GM21619 (cell line): Measurements from ENCODE around the gene B3GNT5.

Source experiments
- ATAC-seq: cut with Tn5 transposase; IDR thresholded peaks from one replicate; pipeline ENCODE4 v1.9.1; 2021; ENCODE audit not compliant: unreplicated experiment

Gene B3GNT5, protein sequence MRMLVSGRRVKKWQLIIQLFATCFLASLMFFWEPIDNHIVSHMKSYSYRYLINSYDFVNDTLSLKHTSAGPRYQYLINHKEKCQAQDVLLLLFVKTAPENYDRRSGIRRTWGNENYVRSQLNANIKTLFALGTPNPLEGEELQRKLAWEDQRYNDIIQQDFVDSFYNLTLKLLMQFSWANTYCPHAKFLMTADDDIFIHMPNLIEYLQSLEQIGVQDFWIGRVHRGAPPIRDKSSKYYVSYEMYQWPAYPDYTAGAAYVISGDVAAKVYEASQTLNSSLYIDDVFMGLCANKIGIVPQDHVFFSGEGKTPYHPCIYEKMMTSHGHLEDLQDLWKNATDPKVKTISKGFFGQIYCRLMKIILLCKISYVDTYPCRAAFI

GRCh38 chr3:183252973-183253527 is at the start of gene B3GNT5:
Gene B3GNT5, plus strand, starts transcription at chr3:183253253. Its CDS starts 16,546 bp downstream, at chr3:183269799.
- no peak for ATAC-seq

DNA sequence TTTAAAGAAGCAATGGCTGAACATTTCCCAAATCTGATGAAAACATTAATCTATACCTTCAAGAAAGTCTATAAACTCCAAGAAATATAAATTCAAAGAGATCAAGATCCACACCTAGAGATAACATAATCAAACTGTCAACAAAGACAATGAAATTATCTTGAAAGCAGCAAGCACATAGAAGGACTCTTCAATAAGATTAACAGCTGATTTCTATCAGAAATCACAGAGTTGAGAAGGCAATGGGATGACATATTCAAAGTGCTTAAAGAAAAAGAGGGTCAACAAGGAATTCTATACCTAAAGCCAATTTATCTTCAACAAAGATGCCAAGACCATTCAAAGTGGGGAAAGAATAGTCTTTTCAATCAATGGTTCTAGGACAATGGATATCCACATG is 49.4 kb upstream of the B3GNT5 start:
- ATAC-seq: no peak

DNA sequence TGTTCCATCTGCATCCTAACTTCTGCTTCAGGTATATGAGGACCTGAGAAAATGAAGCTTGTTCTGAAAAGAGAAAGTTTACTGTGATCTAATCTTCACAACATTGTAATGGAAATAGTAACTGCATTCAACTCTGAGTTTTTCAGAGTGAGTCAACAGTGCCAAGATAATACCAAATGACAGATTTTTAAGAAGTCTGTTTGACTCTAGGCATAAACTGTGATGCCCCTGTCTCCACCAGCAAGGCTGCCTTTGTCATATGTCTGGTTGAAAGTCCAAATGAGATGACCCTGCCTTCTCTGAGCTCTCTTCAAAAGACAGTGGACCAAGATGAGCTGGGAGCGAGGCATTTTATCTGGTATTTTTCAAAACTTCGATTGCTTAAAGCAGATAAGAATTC is 44.8 kb upstream of the B3GNT5 start:
- ATAC-seq: no peak

DNA sequence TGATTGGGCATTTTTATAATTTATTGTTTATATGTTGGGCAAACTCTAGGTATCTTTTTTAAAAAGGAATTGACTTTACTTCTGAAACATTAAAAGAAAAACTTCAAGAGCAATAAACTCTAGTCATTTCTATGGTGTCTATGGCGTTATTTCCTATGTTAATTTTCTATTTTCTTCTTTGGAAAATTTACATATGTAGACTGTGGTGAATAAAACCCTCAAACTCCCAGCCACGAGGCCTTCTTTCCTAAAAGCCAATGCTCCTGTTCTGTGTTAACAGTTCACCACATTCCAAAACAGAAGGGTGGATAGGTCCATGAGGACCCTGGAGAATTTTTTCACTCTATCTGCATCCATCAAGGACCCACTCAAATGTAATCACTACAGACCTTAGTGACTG is 44.3 kb upstream of the B3GNT5 start:
- ATAC-seq: no peak

- ATAC-seq: no peak
Observed at GRCh38 chr3:183210341-183210740, 42.7 kb upstream of the B3GNT5 start.

- no peak for ATAC-seq
Observed at GRCh38 chr3:183210862-183211341, 42.2 kb upstream of the B3GNT5 start.

- no peak for ATAC-seq
Observed at GRCh38 chr3:183211352-183211751, 41.7 kb upstream of the B3GNT5 start.

GRCh38 chr3:183212096-183212495 is 41.0 kb upstream of the B3GNT5 start:
- ATAC-seq: no peak

DNA sequence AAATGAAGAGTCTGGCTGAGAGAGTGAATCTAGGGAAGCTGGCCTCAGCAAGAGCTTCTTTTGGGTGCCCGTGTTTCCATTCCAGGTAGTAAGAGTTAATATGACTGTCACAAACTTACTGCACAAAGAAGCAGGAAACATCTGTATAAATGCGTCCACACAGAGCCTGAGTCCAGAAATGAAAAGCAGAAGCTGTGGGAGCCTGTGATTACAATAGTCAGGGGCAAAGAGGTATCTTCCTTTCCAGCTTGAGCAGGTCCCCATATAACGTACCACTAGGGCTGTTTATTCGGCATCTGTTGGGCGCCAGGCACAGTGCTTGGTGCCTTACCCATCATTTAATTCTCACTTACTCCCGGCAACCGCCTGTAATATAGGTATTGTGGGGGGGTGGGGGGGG is 40.5 kb upstream of the B3GNT5 start:
- no peak for ATAC-seq

DNA sequence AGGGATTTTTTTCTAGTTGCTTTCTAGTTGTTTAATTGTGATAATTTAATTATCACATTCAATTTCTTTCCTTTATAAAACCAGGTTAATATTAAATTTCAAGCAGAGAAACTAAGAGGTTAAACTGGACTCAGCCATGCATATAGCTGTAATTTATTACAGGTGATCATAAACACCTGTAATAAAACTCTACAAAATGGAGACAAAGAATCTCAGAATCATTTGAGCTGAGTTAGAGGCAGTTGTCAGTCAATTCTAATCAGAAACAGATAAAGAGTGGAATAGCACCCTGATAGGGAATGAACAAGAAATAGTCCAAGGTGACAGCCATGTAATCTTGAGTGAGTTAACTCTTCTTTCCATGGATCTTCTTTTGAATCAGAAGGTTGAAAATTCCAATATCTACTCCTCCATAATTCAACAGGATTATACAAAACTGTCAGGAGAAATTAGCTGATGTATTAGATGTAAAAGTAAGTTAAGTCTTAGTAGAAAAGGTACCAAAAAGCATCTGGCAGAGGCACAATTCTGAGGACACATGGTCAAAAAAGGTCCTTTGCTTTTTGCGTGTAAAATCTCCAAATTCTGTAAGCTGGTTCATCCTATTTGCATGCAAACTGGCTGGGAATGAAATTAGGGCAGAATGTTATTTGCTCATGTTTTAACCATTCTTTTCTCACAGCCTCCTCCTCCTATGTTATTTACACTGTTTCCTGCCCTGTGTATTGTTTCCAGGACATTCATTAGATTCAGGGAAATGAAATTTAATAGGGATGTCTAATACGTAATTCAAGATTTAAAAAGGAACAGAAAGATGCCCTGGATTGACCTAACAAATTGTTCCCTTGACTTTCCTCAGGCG is 39.4 kb upstream of the B3GNT5 start:
- no peak for ATAC-seq

GRCh38 chr3:183214277-183214612 is 38.8 kb upstream of the B3GNT5 start:
- no peak for ATAC-seq

DNA sequence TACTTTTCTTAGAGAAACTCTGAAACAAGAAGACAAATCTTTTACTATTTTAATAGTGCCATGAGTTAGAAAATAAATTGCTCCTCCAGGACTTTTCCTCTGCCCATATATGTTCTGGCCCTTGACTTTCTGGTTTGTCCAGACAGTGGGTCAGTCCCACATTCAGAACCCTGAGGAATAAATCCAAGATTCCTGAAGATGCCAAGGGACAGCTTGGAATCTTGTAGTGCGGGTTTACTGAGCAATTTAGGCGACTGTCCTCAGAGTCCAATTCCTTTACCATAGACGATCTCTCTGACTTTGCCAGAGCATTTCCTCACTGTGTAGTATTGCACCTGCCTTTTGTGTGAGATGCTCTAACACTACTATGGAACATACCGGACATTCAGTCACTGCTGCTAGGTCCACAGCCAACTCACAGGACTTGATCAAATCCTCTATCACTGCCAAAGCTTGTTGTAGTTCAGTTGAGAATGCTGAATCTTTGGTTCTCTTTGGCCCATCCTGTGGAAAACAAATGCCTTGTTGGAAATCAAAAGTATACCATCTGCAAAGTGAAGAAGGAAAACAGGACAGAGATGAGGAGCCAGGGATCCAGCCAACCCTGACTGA is 37.4 kb upstream of the B3GNT5 start:
- no peak for ATAC-seq

GRCh38 chr3:183217548-183218332 is 35.3 kb upstream of the B3GNT5 start:
- no peak for ATAC-seq

DNA sequence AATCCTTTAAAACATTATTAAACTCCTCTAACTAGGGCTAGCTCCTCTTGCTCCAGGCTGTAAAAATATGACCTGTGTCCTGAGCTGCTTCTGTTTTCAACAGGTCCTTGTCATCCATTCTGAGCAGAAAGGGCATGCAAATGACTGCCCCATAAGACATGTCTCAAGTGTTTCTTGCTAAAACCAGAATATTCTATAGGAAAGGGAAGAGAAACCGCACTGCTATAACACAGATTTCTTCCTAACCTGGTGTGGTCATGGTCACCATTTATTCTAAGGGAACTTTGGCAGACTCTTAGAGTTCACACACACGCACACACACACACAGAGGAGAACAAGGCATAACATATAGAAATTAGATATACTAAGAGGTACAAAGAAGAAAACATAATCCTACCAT is 34.2 kb upstream of the B3GNT5 start:
- no peak for ATAC-seq

DNA sequence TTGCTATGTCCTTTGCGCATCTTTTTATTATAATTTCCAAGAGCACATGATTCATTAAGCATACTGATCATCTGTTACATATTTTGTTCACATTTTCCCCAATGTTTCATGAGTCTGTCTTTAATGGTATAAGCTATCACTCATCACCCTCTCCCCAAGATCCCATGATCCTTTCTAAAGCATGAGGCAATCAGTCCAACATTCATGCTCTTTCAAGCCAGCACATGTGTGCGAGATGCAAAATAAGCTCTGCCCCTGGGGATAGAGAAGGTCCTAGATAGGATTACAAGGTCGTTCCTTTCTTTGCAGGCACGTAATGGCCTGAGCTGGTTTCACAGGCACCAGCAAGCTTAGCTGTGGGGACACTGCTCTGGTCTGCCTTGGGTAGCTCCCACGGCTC is 32.2 kb upstream of the B3GNT5 start:
- no peak for ATAC-seq

GRCh38 chr3:183222631-183223235 is 30.3 kb upstream of the B3GNT5 start:
- ATAC-seq: no peak

DNA sequence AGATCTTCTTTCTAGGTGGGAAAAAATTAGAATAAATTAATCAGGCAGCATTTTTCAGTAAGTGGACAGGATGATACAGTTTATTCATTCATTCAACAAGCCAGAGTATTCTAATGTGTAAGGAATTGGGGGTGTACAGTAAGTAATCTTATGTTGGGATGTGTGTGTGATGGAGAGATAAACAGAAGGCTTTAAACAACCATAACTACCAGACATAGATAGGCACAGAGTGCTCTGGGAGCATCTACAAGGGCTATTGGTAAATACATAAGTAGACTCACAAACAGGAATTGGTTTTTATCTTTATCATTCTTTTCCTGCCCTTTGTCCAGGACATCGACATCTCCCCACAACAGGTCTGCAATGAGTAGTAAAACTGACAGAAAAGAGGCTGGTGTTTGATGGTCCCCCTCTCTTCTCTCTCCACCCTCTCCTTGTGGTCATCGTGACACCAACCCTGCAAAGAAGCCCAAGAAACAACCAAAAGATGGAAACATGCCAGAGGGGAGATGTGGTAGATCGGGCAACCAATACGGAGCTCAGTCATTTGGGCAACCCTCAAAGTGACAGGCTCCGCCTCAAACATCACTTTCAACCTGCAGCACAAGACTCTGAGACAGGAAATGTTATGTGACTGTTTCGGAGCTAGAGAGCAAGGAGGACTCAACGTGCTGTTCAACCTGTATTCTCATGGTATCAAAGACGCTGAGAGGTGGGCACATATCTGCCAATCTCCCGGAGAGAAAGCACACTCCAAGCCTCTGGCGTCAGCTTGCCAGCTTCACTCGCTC is 28.7 kb upstream of the B3GNT5 start:
- ATAC-seq: no peak

DNA sequence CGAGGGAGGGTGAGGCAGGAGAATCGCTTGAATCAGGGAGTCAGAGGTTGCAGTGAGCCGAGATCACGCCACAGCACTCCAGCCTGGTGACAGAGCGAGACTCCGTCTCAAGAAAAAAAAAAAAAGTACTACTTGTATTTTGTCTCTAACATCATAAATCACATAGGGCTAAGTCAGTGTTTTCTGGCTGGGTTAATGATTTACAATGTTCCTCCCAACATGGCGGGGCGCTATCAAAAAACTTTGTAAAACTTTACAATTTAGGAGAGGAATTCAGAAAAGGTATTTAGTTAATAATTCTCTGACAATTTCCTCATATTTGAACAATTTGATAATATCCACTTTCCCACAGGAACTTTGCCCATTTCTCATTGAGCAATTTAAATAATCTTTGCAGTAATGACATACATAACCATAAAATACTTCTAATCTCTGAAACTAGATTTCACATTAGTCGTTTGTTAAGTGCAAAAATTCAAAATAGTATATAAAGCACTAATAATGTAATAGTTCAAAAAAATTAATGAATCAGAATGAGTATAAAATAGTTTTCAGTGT is 26.6 kb upstream of the B3GNT5 start:
- no peak for ATAC-seq

DNA sequence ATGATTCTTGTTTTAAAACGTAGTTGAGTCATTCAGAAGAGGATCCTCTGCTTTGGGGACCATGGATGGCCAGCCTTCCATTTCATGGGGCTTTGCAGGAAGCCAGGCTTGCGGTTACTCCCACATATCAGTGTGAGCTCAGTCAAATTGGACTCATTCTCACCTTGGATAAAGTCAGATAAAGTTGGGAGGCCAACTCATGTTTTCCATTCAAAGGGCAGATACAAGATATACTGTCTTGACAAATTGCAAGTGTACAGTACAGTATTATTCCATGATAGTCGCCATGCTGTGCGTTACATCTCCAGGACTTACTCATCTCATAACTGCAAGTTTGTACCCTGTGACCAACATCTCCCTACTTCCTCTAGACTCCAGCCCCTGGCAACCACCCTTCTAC is 25.5 kb upstream of the B3GNT5 start:
- ATAC-seq: no peak
